Immature natural killer cell (primary cell): ENCODE data around the gene DLGAP1. TPM values are rescaled to one million over a fixed set of nuclear protein-coding genes. Genes with fewer than 3 reads are reported as not detected.

Source experiments
- DNase-seq, 3 donors: peaks; one replicate each; pipeline ENCODE4 v3.0.0; 2022; ENCODE audit warnings: mixed read lengths in 1 of 3
- H3K27ac Mint-ChIP-seq, 6 donors: one replicate each; pipeline ENCODE4 v1.8.0; 2020; ENCODE audit warnings: mixed read lengths in 6 of 6, mild to moderate bottlenecking in 5 of 6, inconsistent platforms in 4 of 6, moderate library complexity in 3 of 6
- H3K27me3 Mint-ChIP-seq, 3 donors: one replicate each; pipeline ENCODE4 v1.8.0; 2020 to 2021; ENCODE audit warnings: low read depth in 3 of 3, mild to moderate bottlenecking in 3 of 3, mixed read lengths in 3 of 3, moderate library complexity in 3 of 3, inconsistent platforms in 1 of 3
- H3K36me3 Mint-ChIP-seq, 3 donors: one replicate each; pipeline ENCODE4 v1.8.0; 2020; ENCODE audit warnings: mixed read lengths in 3 of 3, inconsistent platforms in 2 of 3, mild to moderate bottlenecking in 2 of 3
- H3K4me1 Mint-ChIP-seq, 2 donors: one replicate each; pipeline ENCODE4 v1.8.0; 2020; ENCODE audit warnings: inconsistent platforms in 2 of 2, mild to moderate bottlenecking in 2 of 2, mixed read lengths in 2 of 2, moderate library complexity in 1 of 2
- H3K4me3 Mint-ChIP-seq, 5 donors: one replicate each; pipeline ENCODE4 v1.8.0; 2020; ENCODE audit warnings: mild to moderate bottlenecking in 5 of 5, mixed read lengths in 5 of 5, inconsistent platforms in 3 of 5, moderate library complexity in 3 of 5
- H3K9me3 Mint-ChIP-seq, 6 donors: one replicate each; pipeline ENCODE4 v1.8.0; 2020; ENCODE audit warnings: mild to moderate bottlenecking in 6 of 6, mixed read lengths in 6 of 6, inconsistent platforms in 4 of 6, moderate library complexity in 3 of 6
- polyA plus RNA-seq, 3 donors: library from polyadenylated mRNA; unstranded; fragments of 300-500 nt; fragmentation: Illumina TruSeq; gene quantifications; one replicate each; pipeline ENCODE4 v1.2.3, GENCODE V29; 2021

DLGAP1 gene
- polyA plus RNA-seq, 3 donors from 2014 or later = not detected

DNA sequence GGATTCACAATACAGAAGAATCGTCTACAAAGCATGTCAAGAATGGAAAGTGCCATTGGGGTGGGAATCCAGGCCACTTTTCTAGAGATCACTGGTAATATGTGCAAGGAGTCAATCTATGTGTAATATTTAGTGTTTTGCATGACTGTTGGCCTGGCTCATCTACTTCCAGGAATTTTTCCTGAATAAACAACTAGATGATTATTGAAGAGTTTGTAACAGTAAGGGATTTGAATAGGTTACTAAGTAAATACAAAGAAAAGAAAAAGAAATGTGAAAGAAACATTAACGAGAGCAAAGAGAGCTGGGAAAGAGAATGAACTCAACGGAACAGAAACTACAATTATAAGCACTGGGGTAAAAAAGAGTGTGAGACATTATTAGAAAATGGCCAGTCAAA, 599.1 kb downstream of the DLGAP1 start:
- DNase-seq = no peak
- Mint-ChIP-seq H3K27ac (no peak overlapping the region), H3K4me1 (no peaks in the 10 kb centered on the region), H3K36me3 (no peaks in the 10 kb centered on the region), H3K9me3 (peaks cover 0 to 2% (median 0%) of the 10 kb centered on the region in 6 donors), H3K4me3 (no peak overlapping the region), H3K27me3 (peaks cover 0 to 2% (median 0%) of the 10 kb centered on the region in 3 donors)

DNA sequence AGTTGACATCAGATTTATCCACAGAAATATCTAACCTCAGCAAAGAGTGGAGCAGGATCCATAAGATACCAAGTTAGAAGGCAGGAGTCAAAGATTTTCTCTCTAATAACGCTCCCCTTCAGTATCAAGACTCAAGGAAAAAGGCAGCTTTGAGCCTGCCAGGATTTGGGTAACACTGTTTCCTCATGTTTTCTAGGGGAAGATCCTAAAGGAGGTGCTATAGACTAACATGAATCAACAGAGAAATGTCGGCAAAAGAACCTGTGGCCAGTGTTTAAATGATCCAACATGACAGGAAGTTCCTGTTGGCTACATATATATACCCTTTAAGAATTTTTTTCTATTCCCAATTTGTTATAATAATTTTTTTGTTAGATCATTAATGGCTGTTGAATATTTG, 602.8 kb downstream of the DLGAP1 start:
- Mint-ChIP-seq H3K27ac (no peak overlapping the region), H3K4me1 (no peaks in the 10 kb centered on the region), H3K9me3 (peaks cover 0 to 3% (median 0%) of the 10 kb centered on the region in 6 donors), H3K36me3 (no peaks in the 10 kb centered on the region), H3K27me3 (peaks cover 0 to 3% (median under 1%) of the 10 kb centered on the region in 3 donors), H3K4me3 (no peak overlapping the region)
- DNase-seq = no peak

DNA sequence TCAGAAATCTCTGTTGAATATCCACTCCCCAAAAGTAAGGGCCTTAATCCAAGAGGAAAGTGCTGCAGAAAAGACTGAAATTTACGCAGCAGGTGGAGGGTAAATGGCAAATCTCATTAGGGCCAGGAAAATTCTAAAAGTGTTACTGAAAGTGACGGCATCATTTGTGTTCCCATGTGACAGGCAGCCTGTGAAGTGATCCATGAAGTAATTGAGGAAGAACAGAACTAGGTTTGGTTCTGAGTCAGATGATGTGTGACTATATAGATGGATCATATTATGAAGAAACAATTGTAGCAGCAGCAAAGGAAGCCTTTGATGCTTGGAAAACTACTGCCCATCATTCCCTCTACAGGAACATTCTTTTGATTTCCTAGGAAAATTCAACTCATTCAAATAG, 603.9 kb downstream of the DLGAP1 start:
- H3K4me1 Mint-ChIP-seq = no peaks in the 10 kb centered on the region
- H3K9me3 Mint-ChIP-seq = peaks cover 0 to 3% (median 0%) of the 10 kb centered on the region in 6 donors
- no peak overlapping the region for H3K4me3 Mint-ChIP-seq
- H3K27ac Mint-ChIP-seq = no peak overlapping the region
- DNase-seq = no peak
- peaks cover 2 to 3% (median 2%) of the 10 kb centered on the region in 3 donors for H3K27me3 Mint-ChIP-seq
- H3K36me3 Mint-ChIP-seq = no peaks in the 10 kb centered on the region

DNA sequence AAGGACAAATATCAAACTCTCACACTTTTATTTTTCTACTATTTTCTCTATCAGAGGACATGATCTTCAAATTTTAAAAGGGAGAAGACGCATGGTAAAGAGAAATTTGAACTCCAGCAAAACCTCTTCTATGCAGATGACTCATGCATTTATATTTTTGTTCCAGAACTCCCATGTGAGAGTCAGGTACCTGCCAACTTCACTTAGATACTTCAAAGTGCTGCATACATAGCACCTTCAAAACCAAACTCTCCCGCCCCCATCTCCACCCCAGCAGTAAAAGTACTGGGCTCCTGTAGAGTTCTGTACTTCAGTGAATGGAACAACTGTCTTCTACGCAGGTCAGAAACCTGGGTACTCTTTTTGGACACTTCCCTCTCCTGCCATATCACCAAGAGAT, 606.8 kb downstream of the DLGAP1 start:
- Mint-ChIP-seq H3K27ac (no peak overlapping the region), H3K9me3 (peaks cover 0 to 3% (median 0%) of the 10 kb centered on the region in 6 donors), H3K4me3 (no peak overlapping the region), H3K4me1 (no peaks in the 10 kb centered on the region), H3K27me3 (peaks cover 2 to 3% (median 2%) of the 10 kb centered on the region in 3 donors), H3K36me3 (no peaks in the 10 kb centered on the region)
- DNase-seq = no peak

DNA sequence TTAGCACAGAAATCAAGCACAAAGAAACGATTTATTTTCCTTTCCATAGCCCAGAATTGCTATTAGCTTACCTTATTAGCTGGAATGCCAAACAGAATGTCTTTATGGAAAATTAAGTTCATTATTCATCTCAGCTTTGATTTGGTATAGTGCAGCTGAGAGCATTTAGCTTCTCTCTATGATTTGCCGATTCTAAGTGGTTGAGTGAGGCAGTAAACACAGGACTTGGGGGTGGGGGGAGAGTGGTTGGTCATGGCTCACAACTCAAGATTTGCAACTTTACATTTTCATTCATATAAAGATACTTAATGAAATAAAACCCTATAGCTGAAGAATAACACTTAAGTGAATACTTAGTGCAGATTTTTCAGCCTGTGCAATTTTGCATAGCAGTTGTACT, 609.9 kb downstream of the DLGAP1 start:
- Mint-ChIP-seq H3K4me3 (no peak overlapping the region), H3K4me1 (no peaks in the 10 kb centered on the region), H3K9me3 (peaks cover 0 to 3% (median 0%) of the 10 kb centered on the region in 6 donors), H3K36me3 (no peaks in the 10 kb centered on the region), H3K27ac (no peak overlapping the region), H3K27me3 (peaks cover 1 to 4% (median 2%) of the 10 kb centered on the region in 3 donors)
- no peak for DNase-seq

DNA sequence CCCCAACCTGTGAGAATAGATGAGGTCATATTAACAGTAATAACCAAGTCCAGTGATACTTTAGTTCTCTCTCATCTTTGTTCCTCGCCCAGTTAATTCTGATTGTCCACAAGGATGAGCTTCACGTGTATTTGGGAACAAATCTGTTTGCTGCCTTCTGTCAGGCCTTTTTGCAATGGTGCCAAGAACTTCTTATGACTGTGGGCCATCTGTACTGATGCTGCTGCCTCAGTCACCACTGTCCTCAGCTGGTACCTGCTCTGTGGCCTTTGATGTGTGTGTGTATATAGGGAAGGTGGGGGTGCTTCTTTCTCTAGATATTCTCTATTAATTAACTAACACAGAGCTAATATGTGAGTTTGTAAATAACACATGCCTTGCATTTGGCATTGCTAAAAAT, 612.3 kb downstream of the DLGAP1 start:
- no peak overlapping the region for H3K27ac Mint-ChIP-seq
- H3K9me3 Mint-ChIP-seq = peaks cover 0 to 4% (median 0%) of the 10 kb centered on the region in 6 donors
- no peak for DNase-seq
- H3K27me3 Mint-ChIP-seq = peaks cover 1 to 4% (median 2%) of the 10 kb centered on the region in 3 donors
- H3K4me3 Mint-ChIP-seq = no peak overlapping the region
- no peaks in the 10 kb centered on the region for H3K4me1 Mint-ChIP-seq
- no peaks in the 10 kb centered on the region for H3K36me3 Mint-ChIP-seq

DNA sequence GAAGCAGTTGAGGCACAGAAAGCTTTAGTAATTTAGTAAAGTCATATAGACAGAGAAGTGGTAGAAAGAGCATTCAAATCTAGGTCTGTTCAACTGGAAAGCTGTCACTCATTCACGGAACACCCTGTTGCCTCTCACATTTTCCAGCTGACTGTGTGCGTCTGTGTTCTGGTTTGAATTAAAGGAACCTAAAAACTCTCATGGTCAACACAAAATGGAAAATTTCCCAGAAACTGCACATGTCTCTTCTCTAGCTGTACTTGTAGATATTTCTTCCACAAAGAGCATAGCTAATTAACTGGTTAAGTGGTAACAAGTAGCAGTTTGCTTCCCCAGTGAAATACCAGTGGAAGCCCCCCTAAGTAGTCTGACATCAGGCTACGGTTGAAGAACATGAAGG, 614.3 kb downstream of the DLGAP1 start:
- H3K27me3 Mint-ChIP-seq = peaks cover 0 to 2% (median 1%) of the 10 kb centered on the region in 3 donors
- H3K4me3 Mint-ChIP-seq = no peak overlapping the region
- H3K27ac Mint-ChIP-seq = no peak overlapping the region
- H3K36me3 Mint-ChIP-seq = no peaks in the 10 kb centered on the region
- no peaks in the 10 kb centered on the region for H3K4me1 Mint-ChIP-seq
- no peak for DNase-seq
- peaks cover 0 to 4% (median 0%) of the 10 kb centered on the region in 6 donors for H3K9me3 Mint-ChIP-seq

DNA sequence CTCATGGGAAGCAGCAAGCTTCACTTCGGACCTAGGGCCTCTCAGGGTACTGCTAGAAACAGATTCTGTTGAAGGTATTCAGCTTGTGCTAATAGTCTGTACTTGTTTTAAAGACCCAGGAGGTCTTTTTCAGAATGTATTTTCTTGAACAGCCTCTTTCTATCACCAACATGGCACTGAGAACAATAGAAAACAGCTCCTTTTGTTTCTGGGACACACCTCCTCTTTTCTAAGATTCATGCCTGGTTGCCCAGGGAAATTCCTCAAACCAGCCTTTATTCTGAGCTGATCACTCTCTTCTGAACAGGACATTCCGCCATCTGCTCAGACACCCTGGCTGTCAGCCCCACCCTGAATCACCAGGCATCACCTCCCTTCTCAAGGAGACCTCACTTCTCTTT, 615.5 kb downstream of the DLGAP1 start:
- peaks cover 0 to 2% (median 1%) of the 10 kb centered on the region in 3 donors for H3K27me3 Mint-ChIP-seq
- H3K36me3 Mint-ChIP-seq = no peaks in the 10 kb centered on the region
- H3K4me3 Mint-ChIP-seq = no peak overlapping the region
- no peak for DNase-seq
- H3K9me3 Mint-ChIP-seq = peaks cover 0 to 4% (median 0%) of the 10 kb centered on the region in 6 donors
- no peaks in the 10 kb centered on the region for H3K4me1 Mint-ChIP-seq
- no peak overlapping the region for H3K27ac Mint-ChIP-seq

DNA sequence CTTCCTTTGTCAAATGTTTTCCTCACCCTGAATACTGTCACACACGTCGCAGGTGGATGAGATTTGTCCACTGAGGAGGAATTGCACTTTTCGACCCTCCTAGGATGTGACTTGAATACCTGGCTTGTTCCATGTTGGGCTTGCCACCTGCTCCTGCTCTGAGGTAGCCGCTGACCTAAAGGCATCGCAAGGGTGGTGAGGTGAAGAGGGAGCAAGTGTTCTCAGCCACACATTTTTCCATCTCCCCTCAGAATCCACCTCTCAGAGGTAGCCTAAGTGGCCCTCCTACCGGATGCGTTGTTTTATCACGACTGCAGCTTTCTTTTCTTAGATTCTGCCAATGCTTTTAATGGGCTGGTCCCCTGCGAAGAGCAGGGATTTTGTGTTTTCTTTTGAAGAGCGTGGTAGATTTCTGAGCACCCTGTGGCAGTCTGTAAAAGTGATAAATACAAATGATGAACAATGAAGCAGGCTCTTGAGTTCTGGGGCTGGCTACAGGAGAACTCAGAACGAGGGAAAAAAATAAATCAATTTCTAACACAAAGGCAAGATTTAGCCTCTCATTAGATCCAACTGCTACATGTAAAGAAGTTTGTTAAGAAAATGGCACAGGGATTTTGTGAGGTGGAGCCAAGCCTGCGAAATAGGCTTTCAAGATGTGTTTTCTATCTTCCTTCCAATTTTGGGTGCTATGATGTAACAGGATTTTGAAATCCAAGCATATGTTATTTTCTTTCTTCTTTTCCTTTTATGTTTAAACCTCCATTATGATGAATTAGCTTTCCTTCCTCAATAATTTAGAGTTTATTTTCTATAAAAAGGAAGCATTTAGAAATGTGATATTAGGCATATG, 618.4 kb downstream of the DLGAP1 start:
- Mint-ChIP-seq H3K27me3 (peaks cover 0 to 2% (median 2%) of the 10 kb centered on the region in 3 donors), H3K4me3 (no peak overlapping the region), H3K4me1 (no peaks in the 10 kb centered on the region), H3K9me3 (peaks cover 0 to 4% (median 0%) of the 10 kb centered on the region in 6 donors), H3K27ac (no peak overlapping the region), H3K36me3 (no peaks in the 10 kb centered on the region)
- no peak for DNase-seq

DNA sequence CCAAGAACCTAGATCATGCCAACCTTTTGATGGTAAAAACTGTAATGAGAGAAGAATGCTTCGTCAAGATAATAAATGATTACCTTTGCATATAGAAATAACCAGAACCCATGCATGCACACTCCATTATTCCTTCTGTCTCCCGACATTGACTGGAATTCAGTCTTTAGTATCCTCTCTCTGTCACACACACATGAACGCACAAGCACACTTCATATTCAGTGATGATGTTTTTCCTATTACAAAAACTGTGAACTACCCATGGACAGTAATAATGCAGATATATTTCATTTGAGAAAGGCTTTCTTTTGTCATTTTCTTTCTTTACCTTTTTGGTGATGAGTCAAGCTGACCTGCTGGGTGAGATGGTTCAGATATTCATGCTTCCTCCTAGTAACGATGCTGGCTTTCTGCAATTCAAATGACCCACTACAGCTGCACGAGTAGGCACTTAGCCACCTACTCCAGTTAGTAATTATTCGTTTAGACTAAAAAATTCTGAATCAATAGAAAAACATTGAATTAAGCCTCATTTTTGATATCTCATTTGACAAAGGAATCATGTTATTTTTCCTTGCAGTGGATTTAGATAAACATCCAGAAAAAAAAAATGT, 623.0 kb downstream of the DLGAP1 start:
- H3K9me3 Mint-ChIP-seq = no peaks in the 10 kb centered on the region

DNA sequence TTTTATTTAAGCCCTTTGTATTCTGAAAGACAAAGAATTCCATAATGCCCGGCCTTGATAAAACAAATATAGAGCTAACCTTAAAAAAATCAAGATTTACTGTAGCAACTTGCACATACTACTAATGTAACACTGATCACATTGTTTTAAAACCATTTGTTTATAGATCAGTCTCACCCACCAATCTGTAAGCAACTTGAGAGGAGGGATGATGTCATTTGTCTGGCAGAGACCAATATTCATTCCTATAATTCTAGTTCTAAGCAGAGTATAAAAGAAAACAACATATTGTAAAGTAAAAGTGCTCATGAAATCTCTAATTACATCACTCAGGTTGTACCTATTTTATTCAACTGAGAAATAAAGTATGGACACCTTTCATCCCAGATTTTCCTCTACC, 624.5 kb downstream of the DLGAP1 start:
- Mint-ChIP-seq H3K9me3 (no peaks in the 10 kb centered on the region), H3K4me1 (no peaks in the 10 kb centered on the region), H3K4me3 (no peak overlapping the region), H3K27me3 (peaks cover 0 to 7% (median 0%) of the 10 kb centered on the region in 3 donors), H3K36me3 (no peaks in the 10 kb centered on the region), H3K27ac (no peak overlapping the region)
- DNase-seq = no peak

More for the DNA sequence above, 623.0 kb downstream of the DLGAP1 start:
- DNase-seq = no peak
- Mint-ChIP-seq H3K27ac (no peak overlapping the region), H3K4me1 (no peaks in the 10 kb centered on the region), H3K36me3 (no peaks in the 10 kb centered on the region), H3K4me3 (no peak overlapping the region), H3K27me3 (peaks cover 0 to 2% (median 0%) of the 10 kb centered on the region in 3 donors)

DNA sequence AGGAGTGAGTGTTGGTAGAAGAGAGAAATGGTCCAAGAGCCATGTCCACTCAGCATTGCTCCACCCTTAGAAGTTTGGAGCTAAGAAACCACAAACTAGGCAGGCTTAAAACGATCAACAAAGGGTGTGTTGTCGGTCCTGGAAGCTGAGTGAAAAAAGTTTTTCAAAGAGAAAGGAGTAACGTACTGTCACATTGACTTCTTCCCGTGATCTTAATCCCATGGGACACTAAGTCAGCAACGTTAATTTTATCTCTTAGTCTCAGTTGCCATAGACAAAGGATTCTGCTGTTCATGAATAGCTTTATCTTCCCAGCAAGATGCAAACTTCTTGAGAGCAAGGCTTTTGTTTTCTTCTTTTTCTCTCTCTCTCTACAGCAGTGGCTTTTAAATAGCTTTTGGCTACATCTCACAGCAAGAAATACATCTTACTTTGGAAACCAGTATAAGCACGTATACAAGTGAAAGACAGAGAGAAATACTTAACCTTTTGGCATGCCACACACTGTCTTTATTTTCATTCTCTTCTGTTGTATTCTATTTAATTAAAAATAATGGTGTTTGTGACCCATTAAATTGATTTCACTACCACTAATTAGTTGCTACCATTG, 627.8 kb downstream of the DLGAP1 start:
- Mint-ChIP-seq H3K9me3 (peaks cover 0 to 2% (median 0%) of the 10 kb centered on the region in 6 donors), H3K27me3 (peaks cover 0 to 8% (median 2%) of the 10 kb centered on the region in 3 donors), H3K36me3 (no peaks in the 10 kb centered on the region), H3K4me3 (no peak overlapping the region), H3K4me1 (no peaks in the 10 kb centered on the region), H3K27ac (no peak overlapping the region)
- no peak for DNase-seq

DNA sequence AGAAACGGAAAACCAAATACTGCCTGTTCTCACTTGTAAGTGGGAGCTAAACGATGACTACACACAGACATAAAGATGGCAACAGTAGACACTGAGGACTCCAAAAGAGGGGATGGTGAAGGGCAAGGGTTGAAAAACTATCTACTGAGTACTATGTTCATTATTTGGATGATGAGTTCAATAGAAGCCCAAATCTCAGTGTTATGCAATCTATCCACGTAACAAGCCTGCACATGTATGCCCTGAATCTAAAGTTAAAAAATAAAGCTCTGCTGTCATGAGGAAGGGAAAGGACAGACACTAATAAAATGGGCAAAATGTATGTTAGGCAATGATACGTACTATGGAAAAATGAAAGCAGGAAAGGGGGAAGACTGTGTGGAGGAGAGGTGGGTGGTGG, 629.1 kb downstream of the DLGAP1 start:
- H3K27me3 Mint-ChIP-seq = peaks cover 0 to 12% (median 2%) of the 10 kb centered on the region in 3 donors
- H3K27ac Mint-ChIP-seq = no peak overlapping the region
- H3K4me3 Mint-ChIP-seq = no peak overlapping the region
- no peak for DNase-seq
- peaks cover 0 to 2% (median 0%) of the 10 kb centered on the region in 6 donors for H3K9me3 Mint-ChIP-seq
- H3K36me3 Mint-ChIP-seq = no peaks in the 10 kb centered on the region
- no peaks in the 10 kb centered on the region for H3K4me1 Mint-ChIP-seq

DNA sequence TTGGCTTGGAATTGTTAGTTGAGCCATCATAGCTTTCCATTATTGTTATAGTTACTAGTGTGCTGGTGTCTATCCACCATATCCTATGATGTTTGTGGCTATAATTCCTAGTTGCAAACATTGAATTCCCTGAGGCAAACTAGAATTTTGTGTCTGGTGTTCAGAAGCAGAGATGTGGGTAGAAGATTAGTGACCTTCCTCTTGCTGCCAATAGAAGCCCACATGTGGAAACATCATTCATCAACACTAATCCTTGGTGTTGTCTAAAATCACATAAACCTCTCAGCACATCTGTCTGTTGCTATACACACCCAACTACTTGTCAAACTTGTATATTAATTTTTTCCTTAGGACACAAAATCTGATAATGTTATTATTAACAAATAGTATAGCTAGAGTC, 631.0 kb downstream of the DLGAP1 start:
- Mint-ChIP-seq H3K4me3 (no peak overlapping the region), H3K9me3 (peaks cover 0 to 2% (median 0%) of the 10 kb centered on the region in 6 donors), H3K36me3 (no peaks in the 10 kb centered on the region), H3K4me1 (no peaks in the 10 kb centered on the region), H3K27ac (no peak overlapping the region), H3K27me3 (peaks cover 0 to 19% (median 2%) of the 10 kb centered on the region in 3 donors)
- DNase-seq = no peak
